GM12891 (cell line): ENCODE data around the gene ARHGAP45.

Source experiments
- DNase-seq: peaks from one replicate; pipeline ENCODE4 v3.0.0; 2011; ENCODE audit warnings: low spot score; ENCODE audit not compliant: insufficient read length
- FAIRE-seq: peaks from 2 replicates; lab custom pipeline; 2011; peaks lifted over from hg19 to GRCh38; lab: Jason Lieb, UNC
- PAX5 ChIP-seq: IDR thresholded peaks from 2 replicates; pipeline ENCODE4 v1.6.1; 2011; ENCODE audit warnings: low read length, moderate library complexity, mild to moderate bottlenecking; ENCODE audit not compliant: insufficient read depth, severe bottlenecking
- POLR2A ChIP-seq: IDR thresholded peaks from 2 replicates; pipeline ENCODE4 v1.6.1; 2011; ENCODE audit warnings: low read depth, low read length, control low read depth
- POLR2AphosphoS5 ChIP-seq: IDR thresholded peaks from 2 replicates; pipeline ENCODE4 v1.6.1; 2011; ENCODE audit warnings: low read depth, low read length, control low read depth
- POU2F2 ChIP-seq: IDR thresholded peaks from 2 replicates; pipeline ENCODE4 v1.6.1; 2011; ENCODE audit warnings: low read depth, mild to moderate bottlenecking, control low read depth, low read length, moderate library complexity
- SPI1 ChIP-seq: IDR thresholded peaks from 2 replicates; pipeline ENCODE4 v1.6.1; 2011; ENCODE audit warnings: low read depth, low read length, control low read depth
- TAF1 ChIP-seq: IDR thresholded peaks from 2 replicates; pipeline ENCODE4 v1.6.1; 2011; ENCODE audit warnings: low read depth, low read length, control low read depth

The ARHGAP45 gene

DNA sequence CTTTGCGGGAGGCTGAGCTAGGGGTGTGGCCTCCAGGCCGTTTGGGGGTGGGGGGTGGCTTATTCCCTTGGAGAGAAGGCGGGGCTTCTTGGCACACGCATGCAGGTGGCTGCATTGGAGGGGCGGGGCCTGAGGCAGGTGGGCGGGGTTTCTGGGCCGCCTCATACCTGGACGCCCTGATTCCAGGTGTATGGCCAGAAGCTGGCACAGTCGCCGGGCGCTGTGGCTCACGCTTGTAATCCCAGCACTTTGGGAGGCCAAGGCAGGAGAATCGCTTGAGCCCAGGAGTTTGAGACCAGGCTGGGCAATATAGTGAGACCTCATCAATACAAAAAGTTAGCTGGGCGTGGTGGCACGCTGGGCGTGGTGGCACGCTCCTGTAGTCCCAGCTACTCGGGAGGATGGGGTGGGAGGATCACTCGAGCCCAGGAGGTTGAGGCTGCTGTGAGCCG, 19.2 kb upstream of the ARHGAP45 start:
- DNase-seq (no peak), FAIRE-seq (no peak)
- no peak for TF ChIP-seq POLR2A
- TF ChIP-seq POLR2AphosphoS5, result no peak
- no peak for TF ChIP-seq TAF1
- no peak for TF ChIP-seq PAX5
- TF ChIP-seq POU2F2, result no peak
- no peak for TF ChIP-seq SPI1

DNA sequence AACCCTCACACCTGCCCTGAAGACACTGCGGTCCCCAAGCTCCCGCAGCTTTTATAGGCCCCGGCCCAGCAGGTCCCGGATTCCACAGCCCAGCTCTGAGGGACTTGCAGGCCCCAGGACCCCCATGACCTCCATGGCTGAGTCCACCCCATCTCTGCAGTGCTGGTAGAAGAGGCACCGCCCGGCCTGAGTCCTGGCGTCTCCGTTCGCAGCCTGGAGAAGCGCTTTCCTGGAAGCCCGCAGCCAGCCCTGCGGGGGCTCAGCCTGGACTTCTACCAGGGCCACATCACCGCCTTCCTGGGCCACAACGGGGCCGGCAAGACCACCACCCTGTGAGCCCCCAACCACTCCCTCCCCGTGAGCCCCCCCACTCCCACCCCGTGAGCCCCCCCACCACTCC, 17.9 kb upstream of the ARHGAP45 start:
- no peak for TF ChIP-seq PAX5
- TF ChIP-seq TAF1, result no peak
- TF ChIP-seq POLR2AphosphoS5, result no peak
- no peak for TF ChIP-seq SPI1
- no peak for TF ChIP-seq POU2F2
- TF ChIP-seq POLR2A, result no peak
- DNase-seq (no peak), FAIRE-seq (no peak)

DNA sequence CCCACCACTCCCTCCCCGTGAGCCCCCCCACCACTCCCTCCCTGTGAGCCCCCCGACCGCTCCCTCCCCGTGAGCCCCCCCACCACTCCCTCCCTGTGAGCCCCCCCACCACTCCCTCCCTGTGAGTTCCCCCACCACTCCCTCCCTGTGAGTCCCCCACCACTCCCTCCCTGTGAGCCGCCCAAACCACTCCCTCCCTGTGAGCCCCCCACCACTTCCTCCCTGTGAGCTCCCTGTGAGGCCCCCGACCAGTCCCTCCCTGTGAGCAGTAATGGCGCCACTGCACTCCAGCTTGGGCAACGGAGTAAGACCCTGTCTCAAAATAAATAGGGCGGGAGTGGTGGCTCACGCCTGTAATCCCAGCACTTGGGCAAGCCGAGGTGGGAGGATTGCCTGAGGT, 17.2 kb upstream of the ARHGAP45 start:
- TF ChIP-seq POU2F2 (no peak), SPI1 (no peak), TAF1 (no peak), POLR2AphosphoS5 (no peak), PAX5 (no peak), POLR2A (no peak)
- no peak for FAIRE-seq

GRCh38 chr19:1050989-1051788, 15.8 kb upstream of the ARHGAP45 start:
- DNase-seq, result no peak
- FAIRE-seq, result no peak
- TF ChIP-seq POLR2AphosphoS5, result no peak
- TF ChIP-seq PAX5, result no peak
- TF ChIP-seq TAF1, result no peak
- TF ChIP-seq POLR2A, result no peak
- TF ChIP-seq POU2F2, result no peak
- TF ChIP-seq SPI1, result no peak

More for the DNA sequence above, 17.2 kb upstream of the ARHGAP45 start:
- no peak for DNase-seq

GRCh38 chr19:1051791-1052190, 15.2 kb upstream of the ARHGAP45 start:
- no peak for TF ChIP-seq POLR2AphosphoS5
- no peak for TF ChIP-seq PAX5
- no peak for TF ChIP-seq POU2F2
- no peak for TF ChIP-seq SPI1
- TF ChIP-seq POLR2A, result no peak
- no peak for TF ChIP-seq TAF1
- FAIRE-seq (no peak), DNase-seq (no peak)

DNA sequence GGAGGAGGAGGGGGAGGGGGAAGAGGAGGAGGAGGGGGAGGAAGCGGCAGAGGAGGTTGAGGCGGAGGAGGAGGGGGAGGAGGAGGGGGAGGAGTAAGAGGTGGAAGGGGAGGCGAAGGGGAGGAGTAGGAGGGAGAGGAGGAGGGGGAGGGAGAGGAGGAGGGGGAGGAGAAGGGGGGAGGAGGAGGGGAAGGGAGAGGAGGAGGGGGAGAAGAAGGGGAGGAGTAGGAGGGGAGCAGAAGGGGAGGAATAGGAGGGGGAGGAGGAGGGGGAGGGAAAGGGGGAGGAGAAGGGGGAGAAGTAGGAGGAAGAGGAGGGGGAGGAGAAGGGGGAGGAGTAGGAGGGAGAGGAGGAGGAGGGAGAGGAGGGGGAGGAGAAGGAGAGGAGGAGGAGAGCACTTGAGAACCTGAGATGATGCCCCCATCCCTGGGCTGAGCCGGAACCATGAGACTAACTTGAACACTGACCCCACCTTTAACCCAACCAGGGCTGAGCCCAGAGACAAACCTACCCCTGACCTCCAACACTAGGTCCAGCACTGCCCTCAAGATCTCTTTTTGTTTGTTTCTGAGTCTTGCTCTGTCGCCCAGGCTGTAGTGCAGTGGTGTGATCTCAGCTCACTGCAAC, 14.5 kb upstream of the ARHGAP45 start:
- TF ChIP-seq POLR2AphosphoS5 (no peak), TAF1 (no peak), PAX5 (no peak), SPI1 (no peak), POLR2A (no peak), POU2F2 (no peak)
- DNase-seq, result no peak
- no peak for FAIRE-seq

DNA sequence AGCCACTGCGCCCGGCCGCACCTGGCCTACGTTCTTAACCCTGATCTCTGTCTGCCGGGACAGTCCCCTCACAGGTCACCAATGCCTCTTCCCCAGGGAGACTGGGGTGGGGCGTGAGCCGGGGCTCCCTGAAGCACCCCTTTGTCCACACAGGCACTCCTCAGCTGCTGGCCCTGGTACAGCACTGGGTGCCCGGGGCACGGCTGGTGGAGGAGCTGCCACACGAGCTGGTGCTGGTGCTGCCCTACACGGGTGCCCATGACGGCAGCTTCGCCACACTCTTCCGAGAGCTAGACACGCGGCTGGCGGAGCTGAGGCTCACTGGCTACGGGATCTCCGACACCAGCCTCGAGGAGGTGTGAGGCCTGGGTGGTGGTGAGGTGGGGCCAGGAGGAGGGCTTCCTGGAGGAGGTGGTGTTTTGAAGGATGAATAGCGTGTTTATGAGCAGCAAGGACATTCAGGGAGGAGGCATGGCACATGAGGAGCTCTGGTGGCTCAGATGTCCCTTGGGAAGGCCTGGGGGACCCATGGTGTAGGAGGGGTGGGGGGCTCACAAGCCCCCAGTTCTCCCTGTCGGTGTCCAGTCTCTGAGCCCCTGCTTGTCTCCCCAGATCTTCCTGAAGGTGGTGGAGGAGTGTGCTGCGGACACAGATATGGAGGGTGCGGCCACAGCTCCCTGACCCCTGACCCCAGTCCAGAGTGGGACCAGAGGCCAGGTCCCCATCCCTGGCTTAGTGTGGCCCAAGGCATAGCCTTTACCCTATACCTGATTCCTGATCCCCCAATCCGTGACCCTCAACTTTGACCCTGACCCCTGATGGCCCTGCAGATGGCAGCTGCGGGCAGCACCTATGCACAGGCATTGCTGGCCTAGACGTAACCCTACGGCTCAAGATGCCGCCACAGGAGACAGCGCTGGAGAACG, 13.5 kb upstream of the ARHGAP45 start:
- DNase-seq, result no peak
- FAIRE-seq, result no peak
- TF ChIP-seq SPI1 (no peak), POU2F2 (no peak), POLR2A (no peak), POLR2AphosphoS5 (no peak), TAF1 (no peak), PAX5 (no peak)

GRCh38 chr19:1054102-1055027, 12.6 kb upstream of the ARHGAP45 start:
- FAIRE-seq (no peak), DNase-seq (no peak)
- TF ChIP-seq POLR2A, result no peak
- TF ChIP-seq POU2F2, result no peak
- no peak for TF ChIP-seq SPI1
- TF ChIP-seq POLR2AphosphoS5, result no peak
- no peak for TF ChIP-seq PAX5
- TF ChIP-seq TAF1, result no peak
